ENCODE results near the gene SEC14L1. TPM values are rescaled to one million over a fixed set of nuclear protein-coding genes. Genes with fewer than 3 reads are reported as not detected.

SEC14L1 gene
- total and polyA plus RNA-seq, 2 of the 8 experiments (the other 6 are each of a cell fraction or from before 2014, with no cell fraction given) = 27.2 to 74.4 TPM

- no peak for TF ChIP-seq USF2 (IDR thresholded peaks at IDR 0.05; ENCODE audit: low read length)
Observed at GRCh38 chr17:77115947-77116346, 24.8 kb upstream of the SEC14L1 start (continued).
